HG02798 (cell line): ENCODE data around the gene ZBED1.
"Not testable (repeated sequence)": the region's sequence is repeated elsewhere in the genome, so short reads cannot be mapped to it uniquely, and the experiment has no call there.

ENCODE experiments used
- ATAC-seq: cut with Tn5 transposase; IDR thresholded peaks from one replicate; pipeline ENCODE4 v1.9.1; 2021; ENCODE audit warnings: mild to moderate bottlenecking; ENCODE audit not compliant: unreplicated experiment, poor library complexity

ZBED1 gene

DNA sequence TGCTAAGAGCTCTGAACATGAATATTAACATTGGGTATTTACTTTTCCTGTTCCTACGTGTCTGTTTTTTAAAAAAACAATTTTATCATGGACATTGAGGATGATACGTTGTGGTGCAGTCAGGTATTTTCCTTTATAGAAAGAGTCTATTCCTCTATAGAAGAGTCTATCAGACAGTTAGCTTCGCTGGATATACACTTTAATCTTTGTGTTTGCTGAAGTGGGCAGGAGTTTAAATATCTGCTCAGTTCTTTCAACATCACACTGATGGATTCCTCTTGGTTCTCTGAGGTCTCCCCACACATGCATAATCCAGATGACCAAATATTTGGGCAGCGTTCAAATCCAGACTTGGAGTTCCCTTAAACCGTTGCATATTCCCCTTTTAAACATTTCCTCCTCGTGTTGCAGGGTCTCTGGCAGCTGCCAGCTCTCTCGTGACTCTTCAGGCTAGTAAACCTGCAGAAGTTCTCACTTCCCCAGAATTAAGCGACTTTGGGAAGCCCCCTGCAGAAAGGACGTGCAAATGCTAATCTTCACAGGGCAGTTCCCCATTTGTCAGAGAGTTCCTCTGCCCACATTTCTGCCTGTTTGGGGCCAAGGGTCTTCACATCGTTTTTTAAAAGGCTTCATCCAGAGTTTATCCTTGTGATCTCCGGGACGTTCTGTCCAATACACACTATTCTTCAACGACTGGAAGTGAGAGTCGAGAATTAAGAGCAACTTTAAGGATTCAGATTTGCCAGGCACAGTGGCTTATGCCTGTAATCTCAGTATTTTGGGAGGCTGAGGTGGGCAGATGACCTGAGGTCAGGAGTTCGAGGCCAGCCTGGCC, 20.5 kb upstream of the ZBED1 start:
- peak; percentile 74 for ATAC-seq

DNA sequence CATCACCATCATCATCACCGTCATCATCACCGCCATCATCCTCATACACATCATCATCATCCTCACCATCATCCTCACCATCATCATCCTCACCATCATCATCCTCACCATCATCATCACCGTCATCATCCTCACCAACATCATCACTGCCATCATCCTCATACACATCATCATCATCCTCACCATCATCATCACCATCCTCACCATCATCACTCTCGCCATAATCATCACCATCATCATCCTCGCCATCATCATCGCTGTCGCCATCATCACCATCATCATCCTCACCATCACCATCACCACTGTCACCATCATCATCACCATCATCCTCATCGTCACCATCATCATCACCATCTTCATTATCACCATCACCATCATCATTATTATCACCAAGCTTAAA, 19.8 kb upstream of the ZBED1 start:
- no peak for ATAC-seq

DNA sequence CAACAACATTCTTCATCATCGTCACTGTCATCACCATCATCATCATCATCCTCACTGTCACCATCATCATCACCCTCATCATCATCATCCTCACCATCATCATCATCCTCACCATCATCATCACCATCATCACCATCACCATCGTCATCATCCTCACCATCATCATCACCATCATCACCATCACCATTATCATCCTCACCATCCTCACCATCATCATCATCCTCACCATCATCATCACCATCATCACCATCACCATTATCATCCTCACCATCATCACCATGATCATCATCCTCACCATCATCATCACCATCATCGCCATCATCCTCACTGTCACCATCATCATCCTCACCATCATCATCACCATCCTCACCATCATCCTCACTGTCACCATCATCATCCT, 18.9 kb upstream of the ZBED1 start:
- ATAC-seq, result not testable (repeated sequence)

DNA sequence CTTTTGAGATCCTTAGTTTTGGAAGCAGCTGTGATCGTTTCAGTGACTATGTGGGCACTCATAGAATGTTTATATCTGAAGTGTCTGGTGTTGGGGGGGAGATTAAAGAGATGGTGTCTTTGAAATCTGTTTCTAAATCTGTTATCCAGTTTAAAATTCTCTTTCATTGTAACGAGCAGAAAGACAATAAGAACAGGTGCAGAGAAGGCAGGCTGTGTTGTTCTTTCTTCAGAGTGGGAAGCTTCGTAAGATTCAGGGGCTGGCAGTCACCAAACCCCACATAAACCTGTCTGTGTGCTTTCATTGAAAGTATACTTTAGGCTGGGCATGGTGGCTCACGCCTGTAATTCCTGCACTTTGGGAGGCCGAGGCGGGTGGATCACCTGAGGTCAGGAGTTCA, 16.3 kb upstream of the ZBED1 start:
- ATAC-seq, result peak; percentile 2

DNA sequence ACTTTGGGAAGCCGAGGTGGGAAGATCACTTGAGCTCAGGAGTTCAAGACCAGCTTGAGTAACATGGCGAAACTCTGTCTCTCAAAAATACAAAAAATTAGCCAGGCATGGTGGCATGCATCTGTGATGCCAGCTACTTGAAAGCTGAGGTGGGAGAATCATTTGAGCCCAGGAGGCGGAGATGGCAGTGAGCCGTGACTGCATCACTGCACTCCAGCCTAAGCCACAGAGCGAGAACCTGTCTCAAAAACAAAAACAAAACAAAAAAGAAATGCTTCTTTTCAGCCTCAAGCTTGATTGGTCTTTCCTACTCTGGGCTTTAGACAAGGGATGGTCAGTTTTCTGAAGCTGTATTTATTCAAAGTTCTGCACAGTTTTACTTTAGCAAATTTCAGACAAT, 15.8 kb upstream of the ZBED1 start:
- ATAC-seq, result peak; percentile 56

DNA sequence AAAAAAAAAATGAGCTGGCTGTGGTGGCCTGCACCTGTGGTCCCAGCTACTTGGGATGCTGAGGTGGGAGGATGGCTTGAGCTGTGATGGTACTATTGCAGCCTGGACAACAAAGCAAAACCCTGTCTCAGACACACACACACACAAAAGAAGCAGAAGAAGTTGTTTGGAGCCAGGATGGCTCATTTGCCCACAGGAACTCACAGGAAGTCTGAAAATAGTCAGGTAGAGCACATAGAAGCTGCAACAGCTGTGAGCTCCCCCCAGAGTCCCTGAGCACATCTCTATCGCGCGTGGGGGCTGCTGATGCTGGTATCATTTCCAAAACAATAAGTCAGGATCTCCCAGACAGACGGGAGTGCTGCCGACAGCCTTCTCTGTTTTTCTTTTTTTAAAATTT, 13.4 kb upstream of the ZBED1 start:
- peak; percentile 26 for ATAC-seq

DNA sequence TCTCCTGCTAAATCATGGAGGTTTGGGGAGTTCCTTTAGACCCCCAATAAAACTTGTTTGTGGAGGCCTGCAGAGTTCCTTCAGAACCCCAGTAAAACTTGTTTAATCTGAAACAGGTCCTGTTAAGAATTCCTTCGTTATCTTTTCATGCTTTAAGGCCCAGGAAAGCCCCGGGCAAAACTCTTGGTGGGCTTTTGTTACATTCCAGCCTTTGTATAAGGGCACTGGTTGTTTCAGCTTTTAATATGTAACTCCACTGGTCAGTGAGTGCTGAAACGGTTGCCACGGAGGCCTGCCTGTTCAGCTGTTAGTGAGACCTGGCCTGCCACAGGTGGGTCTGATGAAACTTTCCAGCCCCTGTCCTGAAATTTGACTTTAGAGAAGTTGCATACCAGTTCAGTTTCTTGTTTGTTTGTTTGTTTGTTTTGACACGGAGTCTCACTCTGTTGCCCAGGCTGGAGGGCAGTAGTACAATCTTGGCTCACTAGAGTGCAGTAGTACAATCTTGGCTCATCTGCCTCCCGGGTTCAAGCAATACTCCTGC, 12.4 kb upstream of the ZBED1 start:
- ATAC-seq, result no peak

DNA sequence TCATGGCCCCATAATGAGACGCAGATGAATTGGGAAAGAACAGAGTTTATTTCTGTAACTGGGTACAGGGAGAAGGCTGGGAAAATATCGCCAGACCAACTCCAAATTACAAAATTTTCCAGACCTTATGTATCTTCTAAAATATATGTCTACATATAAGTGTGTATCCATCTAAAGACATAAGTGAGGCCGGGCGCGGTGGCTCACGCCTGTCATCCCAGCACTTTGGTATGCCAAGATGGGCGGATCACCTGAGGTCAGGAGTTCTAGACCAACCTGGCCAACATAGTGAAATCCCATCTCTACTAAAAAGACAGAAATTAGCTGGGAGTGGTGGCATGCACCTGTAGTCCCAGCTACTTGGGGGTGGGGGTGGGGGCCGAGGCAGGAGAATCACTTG, 11.7 kb upstream of the ZBED1 start:
- no peak for ATAC-seq

DNA sequence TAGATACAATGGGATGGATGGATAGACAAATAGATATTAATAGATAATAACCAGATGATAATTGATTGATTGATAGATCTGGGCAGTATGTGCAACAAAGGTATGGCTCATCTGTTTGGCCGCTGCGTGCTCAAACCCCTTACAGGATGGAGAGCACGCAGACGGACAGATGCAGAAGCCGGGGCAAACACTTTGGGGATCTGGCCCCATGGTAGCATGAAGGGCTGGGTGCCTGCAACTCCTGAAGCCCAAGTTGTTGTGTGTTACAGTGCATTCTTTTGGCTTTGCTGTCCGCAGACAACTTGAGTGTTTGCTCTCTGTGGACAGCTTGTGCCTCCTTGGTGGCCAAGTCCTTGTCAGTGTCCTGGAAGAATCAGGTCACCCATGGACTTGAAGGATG, 10.6 kb upstream of the ZBED1 start:
- ATAC-seq, result no peak

DNA sequence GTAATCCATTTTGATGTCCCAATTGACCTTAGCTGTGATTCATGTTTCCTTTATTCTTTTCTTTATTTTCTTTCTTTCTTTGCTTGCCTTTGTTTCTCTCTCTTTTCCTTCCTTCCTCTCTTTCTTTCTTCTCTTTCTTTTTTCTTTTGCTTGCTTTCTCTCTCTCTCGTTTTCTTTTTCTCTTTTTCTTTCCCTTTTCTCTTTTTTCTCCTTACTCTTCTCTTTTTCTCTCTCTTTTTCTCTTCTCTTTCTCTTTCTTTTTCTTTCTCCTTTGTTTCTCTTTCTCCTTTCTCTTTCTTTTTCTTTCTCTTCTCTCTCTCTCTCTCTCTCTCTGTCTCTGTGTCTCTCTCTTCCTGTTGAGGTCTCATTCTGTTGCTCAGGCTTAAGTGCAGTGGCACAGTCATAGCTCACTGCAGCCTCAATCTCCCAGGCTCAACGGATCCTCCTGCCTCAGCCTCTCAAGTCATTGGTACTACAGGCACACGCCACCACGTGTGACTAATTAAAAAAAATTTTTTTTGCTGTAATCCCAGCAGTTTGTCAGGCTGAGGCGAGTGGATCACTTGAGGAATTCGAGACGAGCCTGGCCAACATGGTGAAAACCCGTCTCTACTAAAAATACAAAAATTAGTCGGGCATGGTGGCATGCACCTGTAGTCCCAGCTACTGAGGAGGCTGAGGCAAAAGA, 8.0 kb upstream of the ZBED1 start:
- no peak for ATAC-seq

DNA sequence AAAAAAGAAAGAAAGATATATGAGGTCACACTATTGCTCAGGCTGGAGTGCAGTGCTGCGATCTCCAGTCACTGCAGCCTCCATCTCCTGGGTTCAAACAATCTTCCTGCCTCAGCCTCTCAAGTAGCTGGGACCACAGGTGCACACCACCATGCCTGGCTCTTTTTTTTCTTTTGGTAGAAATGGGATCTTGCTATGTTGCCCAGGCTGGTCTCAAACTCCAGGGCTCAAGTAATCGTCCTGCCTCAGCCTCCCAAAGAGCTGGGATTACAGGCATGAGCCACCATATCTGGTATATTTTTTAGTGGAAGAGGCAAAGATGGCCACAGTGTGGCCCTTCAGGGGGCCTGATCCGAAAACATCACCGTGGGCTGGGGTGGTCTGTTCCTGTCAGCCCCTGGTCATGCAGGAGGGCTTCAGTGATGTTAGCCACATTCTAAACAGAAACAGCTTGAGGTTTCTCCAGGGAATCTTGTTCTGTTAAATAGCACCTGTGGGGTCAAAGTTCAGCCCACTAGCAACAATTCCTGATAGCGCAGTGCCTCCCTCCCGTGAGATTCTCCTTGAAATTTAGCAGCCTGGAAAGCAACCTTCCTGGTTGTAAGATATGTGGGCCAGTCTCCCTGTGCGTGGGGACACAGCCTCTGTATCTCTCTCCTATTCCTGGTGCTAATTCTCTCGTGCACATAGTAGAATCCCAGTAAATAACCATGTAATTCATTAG, 7.3 kb upstream of the ZBED1 start:
- ATAC-seq, result no peak

DNA sequence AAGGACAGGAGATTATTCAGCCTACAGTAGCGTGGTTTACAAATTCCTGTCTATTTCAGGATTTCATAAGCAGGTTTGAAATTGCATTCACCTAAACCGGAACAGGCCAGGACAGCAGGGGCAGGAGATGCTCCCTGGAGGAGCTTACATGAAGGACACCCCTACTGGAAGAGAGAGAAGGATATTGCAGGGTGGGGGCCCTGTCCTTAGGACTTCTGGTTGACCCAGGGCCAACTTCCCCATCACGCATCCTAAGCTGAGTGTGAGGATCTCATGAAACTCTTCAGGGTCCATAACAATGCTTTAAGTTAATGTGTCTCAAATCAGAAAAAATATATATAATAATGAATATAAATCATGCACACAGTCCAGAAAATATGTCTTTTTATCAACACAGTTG, 6.4 kb upstream of the ZBED1 start:
- ATAC-seq, result no peak

DNA sequence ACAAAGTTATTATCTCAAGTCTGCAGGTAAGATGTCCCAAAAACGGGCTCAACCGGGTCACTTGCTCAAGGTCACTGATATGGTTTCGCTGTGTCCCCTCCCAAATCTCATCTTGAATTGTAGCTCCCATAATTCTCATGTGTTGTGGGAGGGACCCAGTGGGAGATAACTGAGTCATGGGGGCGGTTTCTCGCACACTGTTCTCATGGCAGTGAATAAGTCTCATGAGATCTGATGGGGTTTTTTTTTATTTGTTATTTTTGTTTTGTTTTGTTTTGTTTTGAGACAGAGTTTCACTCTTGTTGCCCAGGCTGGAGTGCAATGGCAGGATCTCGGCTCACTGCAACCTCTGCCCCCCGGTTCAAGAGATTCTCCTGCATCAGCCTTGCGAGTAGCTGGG, 4.6 kb upstream of the ZBED1 start:
- not testable (repeated sequence) for ATAC-seq

DNA sequence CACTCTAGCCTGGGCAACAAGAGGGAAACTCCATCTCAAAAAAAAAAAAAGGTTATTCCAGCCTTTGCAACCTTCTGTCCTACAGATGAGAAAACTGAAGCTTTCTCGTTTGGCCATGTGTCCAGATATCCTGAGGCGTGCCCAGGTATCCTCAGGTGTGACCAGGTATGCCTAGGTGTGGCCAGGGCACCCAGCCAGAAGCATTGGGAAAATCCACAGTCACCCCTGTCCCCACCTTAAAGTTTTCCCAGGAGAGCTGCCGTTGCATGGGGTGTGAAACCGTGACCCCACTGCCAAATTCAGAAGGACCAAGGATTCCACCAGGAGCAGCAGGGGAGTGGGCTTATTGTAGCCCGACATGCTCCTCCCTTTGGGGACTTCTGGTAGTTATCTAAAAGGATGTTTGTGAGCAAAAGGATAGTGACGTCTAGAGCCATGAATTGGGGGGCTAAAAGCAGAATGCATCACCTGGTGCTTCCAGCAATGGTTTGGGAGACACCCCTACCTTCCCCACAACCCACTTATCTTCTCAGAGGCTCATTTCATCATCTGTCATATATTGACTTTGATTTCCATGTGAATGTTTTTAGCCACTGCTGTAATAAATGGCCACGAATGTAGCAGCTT, 4.0 kb upstream of the ZBED1 start:
- no peak for ATAC-seq

DNA sequence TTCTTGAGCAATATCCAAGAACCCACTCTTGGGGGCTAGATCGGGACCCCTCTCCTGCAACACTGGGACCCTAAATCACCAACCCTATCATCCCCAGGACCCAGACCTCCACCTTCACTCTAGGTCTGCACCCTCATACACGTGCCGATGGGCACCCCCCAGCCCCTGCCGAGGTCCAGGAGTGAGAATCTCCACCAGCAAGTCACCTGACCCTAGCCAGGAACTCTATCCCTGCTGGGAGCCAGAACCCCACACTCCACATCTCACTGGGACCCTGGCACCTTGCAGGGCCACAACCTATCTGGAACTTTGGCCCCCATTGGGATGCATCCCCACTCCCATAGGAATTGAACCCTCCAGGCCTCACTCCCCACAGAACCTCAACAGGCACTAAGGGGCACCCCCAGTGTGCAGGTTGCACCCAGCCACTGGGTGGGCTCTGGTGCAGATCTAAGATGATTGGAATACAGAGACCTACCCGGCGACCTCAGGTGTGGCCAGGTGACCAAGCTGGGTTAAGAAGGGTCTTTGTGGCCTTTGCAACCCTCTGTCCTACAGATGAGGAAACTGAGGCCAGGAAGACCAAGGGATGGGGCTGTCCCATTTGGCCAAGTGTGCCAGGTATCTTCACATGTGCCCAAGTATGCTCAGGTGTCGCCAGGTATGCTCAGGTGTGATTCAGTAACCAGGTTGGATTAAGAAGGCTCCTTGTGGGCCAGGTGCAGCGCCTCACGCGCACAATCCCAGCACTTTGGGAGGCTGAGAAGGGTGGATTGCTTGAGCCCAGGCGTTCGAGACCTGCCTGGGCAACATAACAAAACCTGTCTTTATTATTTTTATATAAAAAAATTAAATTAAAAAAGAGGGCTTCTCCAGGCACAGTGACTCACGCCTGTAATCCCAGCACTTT, 3.1 kb upstream of the ZBED1 start:
- ATAC-seq, result no peak

DNA sequence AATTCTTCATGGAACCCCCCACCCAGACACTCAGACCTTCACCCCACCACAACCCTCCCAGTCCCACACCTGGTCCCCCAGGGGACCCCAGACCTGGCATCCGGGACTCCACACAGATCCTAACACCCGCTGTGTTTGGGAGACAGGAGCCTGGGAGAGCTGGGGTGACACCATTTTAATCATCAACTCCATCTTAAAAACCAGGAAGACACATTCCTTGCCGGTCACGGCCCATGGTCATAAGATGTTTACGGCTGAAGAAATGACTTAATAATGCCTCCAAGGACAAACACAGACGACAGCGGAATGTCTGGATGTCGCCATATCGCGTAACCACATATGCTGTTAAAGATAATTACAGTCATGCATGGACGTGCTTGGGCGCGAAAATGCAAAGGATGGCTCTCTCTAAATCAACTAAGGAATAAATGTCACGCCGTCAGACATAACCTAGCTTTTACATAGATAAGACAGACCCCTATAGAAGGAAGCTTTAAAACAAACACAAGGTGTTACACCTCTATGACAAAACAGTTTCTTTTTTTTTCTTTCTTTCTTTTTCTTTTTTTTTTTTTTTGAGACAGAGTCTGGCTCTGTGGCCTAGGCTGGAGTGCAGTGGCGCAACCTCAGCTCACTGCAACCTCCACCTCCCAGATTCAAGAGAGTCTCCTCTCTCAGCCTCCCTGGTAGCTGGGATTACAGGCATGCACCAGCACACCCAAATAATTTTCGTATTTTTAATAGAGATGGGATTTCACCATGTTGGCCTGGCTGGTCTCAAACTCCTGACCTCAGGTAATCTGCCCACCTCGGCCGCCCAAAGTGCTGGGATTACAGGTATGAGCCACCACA, 2.1 kb upstream of the ZBED1 start:
- no peak for ATAC-seq

DNA sequence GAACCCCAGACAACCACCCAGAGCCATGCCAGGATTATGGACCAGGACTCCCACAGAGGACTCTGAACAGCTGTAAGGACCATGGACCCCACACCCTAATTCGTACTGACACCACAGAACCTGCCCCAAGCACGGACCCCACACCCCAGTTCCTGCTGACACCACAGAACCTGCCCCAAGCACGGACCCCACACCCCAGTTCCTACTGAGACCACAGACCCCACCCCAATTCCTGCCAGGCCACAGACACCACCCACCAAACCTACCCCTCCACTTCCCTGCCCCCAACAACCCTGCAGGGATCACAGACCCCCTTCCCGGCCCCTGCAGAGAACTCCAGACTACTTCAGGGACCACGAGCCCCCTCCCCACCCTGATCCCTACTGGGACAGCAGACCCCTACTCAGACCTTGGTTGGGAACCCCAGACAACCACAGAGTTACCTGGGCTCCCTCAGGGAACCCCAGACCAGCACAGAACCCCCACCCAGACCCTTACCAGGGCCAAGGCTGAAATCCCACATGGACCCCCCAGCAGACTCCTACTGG, 1.4 kb upstream of the ZBED1 start:
- no peak for ATAC-seq

DNA sequence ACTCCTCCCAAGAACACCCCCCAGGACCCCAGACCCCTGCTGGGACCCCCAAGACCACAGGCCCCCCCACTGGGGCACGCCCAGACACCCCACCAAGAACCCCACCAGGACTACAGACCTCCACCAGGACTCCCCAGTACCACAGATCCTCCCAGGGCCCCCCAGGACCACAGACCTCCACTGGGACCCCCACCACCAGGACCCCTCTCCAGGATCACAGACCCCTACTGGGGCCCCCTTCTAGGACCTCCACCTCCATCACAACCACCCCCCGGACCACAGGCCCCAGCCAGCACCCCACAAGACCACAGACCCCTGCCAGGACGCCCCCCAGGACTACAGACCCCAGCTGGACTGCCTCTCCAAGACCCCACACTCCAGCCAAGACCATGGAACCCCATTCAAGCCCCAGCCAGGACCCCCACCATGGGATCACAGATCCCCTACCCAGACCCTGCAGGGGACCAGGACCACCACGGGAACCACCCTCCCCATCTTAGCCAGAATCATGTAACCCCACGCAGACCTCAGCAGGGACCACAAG, 855 bp upstream of the ZBED1 start:
- no peak for ATAC-seq
